GM12891 (cell line): Measurements from ENCODE around the gene GTF2H3.

ENCODE experiments used
- DNase-seq: peaks from one replicate; pipeline ENCODE4 v3.0.0; 2011; ENCODE audit warnings: low spot score; ENCODE audit not compliant: insufficient read length
- FAIRE-seq: peaks from 2 replicates; lab custom pipeline; 2011; peaks lifted over from hg19 to GRCh38; lab: Jason Lieb, UNC
- PAX5 ChIP-seq: IDR thresholded peaks from 2 replicates; pipeline ENCODE4 v1.6.1; 2011; ENCODE audit warnings: low read length, moderate library complexity, mild to moderate bottlenecking; ENCODE audit not compliant: insufficient read depth, severe bottlenecking
- POLR2A ChIP-seq: IDR thresholded peaks from 2 replicates; pipeline ENCODE4 v1.6.1; 2011; ENCODE audit warnings: low read depth, low read length, control low read depth
- POLR2AphosphoS5 ChIP-seq: IDR thresholded peaks from 2 replicates; pipeline ENCODE4 v1.6.1; 2011; ENCODE audit warnings: low read depth, low read length, control low read depth
- POU2F2 ChIP-seq: IDR thresholded peaks from 2 replicates; pipeline ENCODE4 v1.6.1; 2011; ENCODE audit warnings: low read depth, mild to moderate bottlenecking, control low read depth, low read length, moderate library complexity
- SPI1 ChIP-seq: IDR thresholded peaks from 2 replicates; pipeline ENCODE4 v1.6.1; 2011; ENCODE audit warnings: low read depth, low read length, control low read depth
- TAF1 ChIP-seq: IDR thresholded peaks from 2 replicates; pipeline ENCODE4 v1.6.1; 2011; ENCODE audit warnings: low read depth, low read length, control low read depth

GTF2H3 gene

GRCh38 chr12:123643911-123644310 lies 10.3 kb downstream of the GTF2H3 start:
- TF ChIP-seq SPI1 = no peak
- no peak for TF ChIP-seq POLR2AphosphoS5
- TF ChIP-seq POLR2A = no peak
- TF ChIP-seq PAX5 = no peak
- no peak for TF ChIP-seq TAF1
- no peak for TF ChIP-seq POU2F2
- no peak for FAIRE-seq
- no peak for DNase-seq

DNA sequence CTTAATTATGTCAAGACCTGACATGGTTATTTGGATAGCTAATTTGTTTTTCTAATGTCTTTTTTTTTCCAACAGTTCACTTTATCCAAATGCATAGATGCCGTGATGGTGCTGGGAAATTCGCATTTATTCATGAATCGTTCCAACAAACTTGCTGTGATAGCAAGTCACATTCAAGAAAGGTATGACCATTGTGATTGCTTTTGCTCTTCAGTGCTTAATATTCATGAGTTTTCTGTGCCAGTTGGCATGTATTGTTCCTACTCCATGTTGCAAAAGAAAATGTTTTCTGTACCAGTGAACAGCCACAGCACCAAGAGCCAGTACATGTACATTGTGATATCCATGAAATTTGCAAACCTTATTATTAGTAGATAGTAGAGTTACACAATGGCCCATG lies 11.8 kb downstream of the GTF2H3 start:
- TF ChIP-seq PAX5 = no peak
- no peak for TF ChIP-seq POU2F2
- TF ChIP-seq SPI1 = no peak
- TF ChIP-seq TAF1 = no peak
- TF ChIP-seq POLR2A = no peak
- no peak for TF ChIP-seq POLR2AphosphoS5
- DNase-seq = no peak
- FAIRE-seq = no peak

DNA sequence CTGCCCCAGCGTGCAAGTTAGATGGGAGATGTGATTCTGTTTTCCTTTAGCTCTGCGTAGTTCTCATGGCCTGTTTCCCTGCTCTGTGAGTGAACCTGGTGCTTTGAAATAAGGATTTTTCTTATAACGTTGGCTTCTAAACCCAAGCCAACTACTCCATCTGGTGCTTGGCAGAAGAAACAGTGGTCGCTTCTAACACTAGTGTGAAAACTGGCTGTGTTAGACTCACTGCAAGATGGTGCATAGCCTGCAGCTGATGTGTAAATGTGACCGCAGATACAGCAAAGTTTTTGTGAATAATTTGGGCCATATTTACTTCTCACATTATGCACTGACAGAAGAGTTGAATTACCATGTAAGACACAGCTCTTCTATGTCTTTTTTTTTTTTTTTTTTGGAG lies 12.2 kb downstream of the GTF2H3 start:
- TF ChIP-seq POLR2A = no peak
- no peak for TF ChIP-seq TAF1
- TF ChIP-seq POU2F2 = no peak
- TF ChIP-seq SPI1 = no peak
- TF ChIP-seq PAX5 = no peak
- TF ChIP-seq POLR2AphosphoS5 = no peak
- DNase-seq (no peak), FAIRE-seq (no peak)

DNA sequence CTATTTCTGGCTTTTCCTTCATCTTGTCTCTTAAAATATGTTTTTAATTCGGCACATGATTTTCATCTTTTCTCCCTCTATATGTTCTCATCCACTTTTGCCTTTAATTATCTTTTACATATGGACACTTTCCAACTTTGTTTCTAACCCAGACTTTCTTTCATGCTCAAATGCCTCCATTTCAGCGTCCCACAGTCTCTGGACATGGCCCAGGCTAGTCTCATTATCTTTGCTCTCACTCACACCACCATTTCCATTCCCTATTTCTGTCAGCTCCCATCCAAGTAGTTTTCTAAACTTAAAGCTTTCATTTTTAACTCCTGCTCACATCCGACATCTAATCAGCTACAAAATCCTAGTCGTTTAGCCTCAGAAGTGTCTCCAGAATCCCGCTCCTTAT lies 14.8 kb downstream of the GTF2H3 start:
- no peak for DNase-seq
- no peak for FAIRE-seq
- no peak for TF ChIP-seq POU2F2
- no peak for TF ChIP-seq PAX5
- TF ChIP-seq POLR2A = no peak
- no peak for TF ChIP-seq SPI1
- TF ChIP-seq TAF1 = no peak
- TF ChIP-seq POLR2AphosphoS5 = no peak

- TF ChIP-seq POLR2A (no peak), POU2F2 (no peak), PAX5 (no peak)
- FAIRE-seq = no peak
- DNase-seq = no peak
Measured at GRCh38 chr12:123654129-123654701, 20.6 kb downstream of the GTF2H3 start.

- peak; percentile 99 for TF ChIP-seq POU2F2
- TF ChIP-seq POLR2AphosphoS5 = no peak
- no peak for TF ChIP-seq PAX5
- TF ChIP-seq SPI1 = no peak
- no peak for TF ChIP-seq TAF1
- TF ChIP-seq POLR2A = no peak
- FAIRE-seq (peak; percentile 95), DNase-seq (peak; percentile 41)
Measured at GRCh38 chr12:123655420-123655819, 21.8 kb downstream of the GTF2H3 start.

DNA sequence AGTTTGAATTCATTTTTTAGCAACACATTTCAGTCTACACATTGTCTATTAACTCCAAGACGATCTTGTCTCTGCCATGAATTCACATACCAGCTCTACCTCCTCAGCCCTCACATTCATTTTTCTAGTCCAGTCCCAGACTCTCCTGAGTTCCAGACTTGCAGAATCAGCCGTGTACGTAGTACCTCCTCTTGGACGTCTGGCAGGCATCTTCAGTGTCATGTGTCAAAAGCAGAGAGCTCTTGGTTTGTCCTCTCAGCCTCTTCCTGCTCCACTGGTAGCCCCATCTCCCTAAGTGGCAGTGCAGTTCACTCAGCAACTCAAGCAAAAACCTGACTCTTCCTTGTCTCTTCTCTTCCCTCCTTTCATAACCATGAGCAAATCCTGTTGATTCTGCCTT lies 22.8 kb downstream of the GTF2H3 start:
- no peak for FAIRE-seq
- TF ChIP-seq TAF1 (no peak), SPI1 (no peak), PAX5 (no peak), POLR2AphosphoS5 (no peak)
- DNase-seq = no peak

GRCh38 chr12:123657211-123657610 lies 23.6 kb downstream of the GTF2H3 start:
- DNase-seq (no peak), FAIRE-seq (no peak)
- TF ChIP-seq PAX5 (no peak), SPI1 (no peak), POLR2A (no peak), POLR2AphosphoS5 (no peak), TAF1 (no peak), POU2F2 (no peak)

DNA sequence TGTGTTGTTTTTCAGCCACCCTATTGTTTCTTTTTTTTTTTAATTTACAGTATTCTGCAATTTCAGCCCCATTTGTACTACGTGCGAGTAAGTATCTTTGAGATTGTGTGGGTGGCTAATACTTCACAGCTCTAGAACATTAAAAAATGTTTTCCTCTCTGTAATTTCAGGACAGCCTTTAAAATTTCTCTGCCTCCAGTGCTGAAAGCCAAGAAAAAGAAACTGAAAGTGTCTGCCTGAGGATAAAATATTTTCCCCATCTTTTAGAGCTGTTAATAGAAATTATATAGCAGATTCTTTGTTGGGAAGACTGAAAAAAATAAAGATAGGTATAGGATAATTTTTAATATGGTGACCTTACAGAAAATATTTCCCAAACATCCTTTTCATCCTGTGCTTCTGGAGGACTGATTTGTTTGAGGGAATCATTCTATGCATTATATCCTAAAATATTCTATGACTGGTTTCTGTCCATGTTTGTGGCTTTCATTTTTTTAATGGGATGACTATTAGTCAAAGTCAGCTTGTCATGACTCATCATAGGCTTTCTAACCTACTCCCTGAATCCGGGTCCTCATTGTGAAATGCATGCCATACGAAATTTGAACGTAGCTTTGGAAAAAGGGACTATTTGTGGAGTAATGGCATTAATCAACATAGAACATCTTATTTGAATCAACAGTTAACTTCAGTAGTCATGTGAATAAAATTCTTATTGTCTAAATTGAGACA lies 26.5 kb downstream of the GTF2H3 start:
- DNase-seq = no peak
- no peak for FAIRE-seq
- TF ChIP-seq TAF1 = no peak
- TF ChIP-seq SPI1 = no peak
- no peak for TF ChIP-seq PAX5
- TF ChIP-seq POLR2A = no peak
- no peak for TF ChIP-seq POU2F2
- TF ChIP-seq POLR2AphosphoS5 = no peak

DNA sequence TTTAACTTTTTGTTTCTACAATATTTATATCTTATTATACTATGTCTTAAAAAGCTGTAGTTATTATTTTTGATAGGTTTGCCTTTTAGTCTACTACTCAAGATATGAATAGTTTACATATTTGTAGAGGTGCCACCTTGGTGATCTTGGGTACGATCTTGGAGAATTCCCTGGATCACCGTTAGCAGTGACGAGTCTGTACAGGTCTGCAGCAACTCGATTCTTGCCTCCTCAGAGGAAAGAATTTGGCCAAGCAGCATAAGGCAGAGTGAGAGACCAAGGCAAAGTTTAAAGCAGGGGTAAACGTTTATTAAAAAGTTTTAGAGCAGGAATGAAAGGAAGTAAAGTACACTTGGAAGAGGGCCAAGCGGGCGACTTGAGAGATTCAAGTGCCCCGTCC lies 34.1 kb downstream of the GTF2H3 start:
- FAIRE-seq (no peak), DNase-seq (no peak)
- TF ChIP-seq POU2F2 (no peak), TAF1 (no peak), SPI1 (no peak), POLR2A (no peak), POLR2AphosphoS5 (no peak)
